ENCODE measurements around the gene AP3S1. TPM values are rescaled to one million over a fixed set of nuclear protein-coding genes. Genes with fewer than 3 reads are reported as not detected.

AP3S1 gene
- total RNA-seq, 2 experiments from 2014 or later, result 76.0 to 89.5 TPM

DNA sequence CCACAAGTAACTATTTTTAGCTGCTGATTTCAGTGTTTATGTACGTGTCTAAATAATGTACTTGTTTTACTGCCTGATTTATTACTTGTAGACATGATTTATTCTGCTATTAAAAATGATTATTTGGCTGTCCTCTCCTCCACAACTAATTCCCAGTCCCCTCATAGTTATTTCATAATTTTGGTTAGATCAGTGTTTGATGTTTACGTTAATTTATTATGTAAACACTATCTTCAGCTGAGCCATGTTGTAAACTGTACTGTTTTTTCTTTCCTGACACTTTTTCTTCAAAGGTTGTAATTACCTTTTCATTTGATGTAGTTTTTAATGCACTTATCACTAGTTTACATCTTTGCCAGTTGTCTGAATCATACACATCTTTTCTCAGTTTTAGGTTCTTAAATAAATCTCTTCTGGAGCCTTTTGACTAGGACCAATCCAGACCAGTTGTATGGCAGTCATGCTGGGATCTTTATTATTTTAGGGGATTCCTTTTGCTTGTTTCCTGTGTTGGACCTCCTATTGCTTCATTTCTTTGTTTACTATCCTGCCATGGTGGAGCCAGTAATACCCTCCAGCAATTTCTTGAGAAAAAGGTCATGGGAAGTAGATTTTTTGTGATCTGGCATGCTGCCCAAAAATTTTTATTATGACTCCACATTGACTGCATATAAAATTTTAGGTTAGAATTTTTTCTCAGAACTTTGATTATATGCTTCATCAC, 16.1 kb downstream of the AP3S1 start:
- Histone ChIP-seq H3K79me2 (ENCODE audit: insufficient read depth, low read depth, low read length) (peaks cover 33% of the 10 kb centered on the region; the same call in 1 of the 2 replicates), H4K20me1 (ENCODE audit: insufficient read depth, low read length) (no peaks in the 10 kb centered on the region), H3K9me3 (ENCODE audit: low read length) (peaks cover 9% of the 10 kb centered on the region; the same call in 1 of the 2 replicates), H3K4me1 (ENCODE audit: insufficient read depth, low read length, poor library complexity, severe bottlenecking) (no peaks in the 10 kb centered on the region), H2AFZ (ENCODE audit: low read length) (no peak overlapping the region), H3K36me3 (ENCODE audit: insufficient read depth, low read length) (peaks cover 8% of the 10 kb centered on the region), H3K4me3 (ENCODE audit: low read depth, low read length, poor library complexity, severe bottlenecking) (no peak overlapping the region), H3K4me2 (ENCODE audit: low read length) (no peak overlapping the region), H3K27ac (ENCODE audit: low read depth, low read length, poor library complexity, severe bottlenecking) (no peak overlapping the region), H3K9me2 (ENCODE audit: insufficient read depth, low read length) (no peaks in the 10 kb centered on the region)
- TF ChIP-seq, protein P1, sequence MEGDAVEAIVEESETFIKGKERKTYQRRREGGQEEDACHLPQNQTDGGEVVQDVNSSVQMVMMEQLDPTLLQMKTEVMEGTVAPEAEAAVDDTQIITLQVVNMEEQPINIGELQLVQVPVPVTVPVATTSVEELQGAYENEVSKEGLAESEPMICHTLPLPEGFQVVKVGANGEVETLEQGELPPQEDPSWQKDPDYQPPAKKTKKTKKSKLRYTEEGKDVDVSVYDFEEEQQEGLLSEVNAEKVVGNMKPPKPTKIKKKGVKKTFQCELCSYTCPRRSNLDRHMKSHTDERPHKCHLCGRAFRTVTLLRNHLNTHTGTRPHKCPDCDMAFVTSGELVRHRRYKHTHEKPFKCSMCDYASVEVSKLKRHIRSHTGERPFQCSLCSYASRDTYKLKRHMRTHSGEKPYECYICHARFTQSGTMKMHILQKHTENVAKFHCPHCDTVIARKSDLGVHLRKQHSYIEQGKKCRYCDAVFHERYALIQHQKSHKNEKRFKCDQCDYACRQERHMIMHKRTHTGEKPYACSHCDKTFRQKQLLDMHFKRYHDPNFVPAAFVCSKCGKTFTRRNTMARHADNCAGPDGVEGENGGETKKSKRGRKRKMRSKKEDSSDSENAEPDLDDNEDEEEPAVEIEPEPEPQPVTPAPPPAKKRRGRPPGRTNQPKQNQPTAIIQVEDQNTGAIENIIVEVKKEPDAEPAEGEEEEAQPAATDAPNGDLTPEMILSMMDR (conservative IDR thresholded peaks at IDR 0.05; ENCODE audit: low read length), result no peak
- no peak for TF ChIP-seq EZH2phosphoT487 (IDR thresholded peaks at IDR 0.05; ENCODE audit: borderline replicate concordance, low read depth, low read length)
- intact Hi-C loops (cut with micrococcal nuclease; ENCODE audit: unreplicated experiment), result no loop called here
- ChIA-PET CTCF (ENCODE audit: unreplicated experiment) (no interaction called here), POLR2A (interaction anchor here (0.8 to 1.5 kb wide), 2 partner anchors 9 to 15 kb away, joined by 3 read pairs; no protein-coding TSS in a partner anchor)
- no peak for DNase-seq (ENCODE audit: low spot score)
- BruUV-seq (replicated peaks), result no TSS peak

DNA sequence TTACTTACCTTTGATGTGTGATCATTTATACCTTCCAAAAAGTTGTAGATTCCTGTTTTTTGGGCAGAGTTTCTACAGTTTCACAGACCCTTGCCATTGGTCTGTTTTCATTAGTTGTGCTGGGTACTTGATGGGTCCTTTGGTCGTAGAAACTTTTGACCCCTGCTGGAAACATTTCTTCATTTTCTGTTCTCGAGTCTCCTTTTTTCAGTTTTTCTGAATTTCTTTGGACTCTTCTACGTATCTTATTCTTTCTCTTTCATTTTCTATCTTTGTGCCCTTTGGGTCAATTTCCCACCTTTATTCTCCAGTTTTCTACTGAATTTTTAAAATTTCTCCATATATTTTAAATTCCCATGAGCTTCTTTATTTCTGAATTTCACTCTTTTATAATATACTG, 16.7 kb downstream of the AP3S1 start:
- H3K4me3 ChIP-seq (ENCODE audit: low read depth, low read length, poor library complexity, severe bottlenecking), result no peak overlapping the region
- BruUV-seq (replicated peaks), result no TSS peak
- intact Hi-C loops (cut with micrococcal nuclease; ENCODE audit: unreplicated experiment), result no loop called here
- no peaks in the 10 kb centered on the region for H3K9me2 ChIP-seq (ENCODE audit: insufficient read depth, low read length)
- CTCF ChIA-PET (ENCODE audit: unreplicated experiment), result no interaction called here
- H3K4me2 ChIP-seq (ENCODE audit: low read length), result no peak overlapping the region
- no peaks in the 10 kb centered on the region for H4K20me1 ChIP-seq (ENCODE audit: insufficient read depth, low read length)
- H3K36me3 ChIP-seq (ENCODE audit: insufficient read depth, low read length), result peaks cover 8% of the 10 kb centered on the region
- no peaks in the 10 kb centered on the region for H3K4me1 ChIP-seq (ENCODE audit: insufficient read depth, low read length, poor library complexity, severe bottlenecking)
- DNase-seq (ENCODE audit: low spot score), result no peak
- POLR2A ChIA-PET, result interaction anchor here (0.7 to 1.5 kb wide), 2 partner anchors 15 to 28 kb away, joined by 3 read pairs; no protein-coding TSS in a partner anchor
- H3K79me2 ChIP-seq (ENCODE audit: insufficient read depth, low read depth, low read length), result peaks cover 32% of the 10 kb centered on the region; the same call in 1 of the 2 replicates
- no peak overlapping the region for H3K27ac ChIP-seq (ENCODE audit: low read depth, low read length, poor library complexity, severe bottlenecking)
- no peak overlapping the region for H2AFZ ChIP-seq (ENCODE audit: low read length)
- H3K9me3 ChIP-seq (ENCODE audit: low read length), result peaks cover 5% of the 10 kb centered on the region; the same call in 1 of the 2 replicates
- TF ChIP-seq EZH2phosphoT487 (IDR thresholded peaks at IDR 0.05; ENCODE audit: borderline replicate concordance, low read depth, low read length), result no peak
- TF ChIP-seq, protein P1 (conservative IDR thresholded peaks at IDR 0.05; ENCODE audit: low read length), result no peak

DNA sequence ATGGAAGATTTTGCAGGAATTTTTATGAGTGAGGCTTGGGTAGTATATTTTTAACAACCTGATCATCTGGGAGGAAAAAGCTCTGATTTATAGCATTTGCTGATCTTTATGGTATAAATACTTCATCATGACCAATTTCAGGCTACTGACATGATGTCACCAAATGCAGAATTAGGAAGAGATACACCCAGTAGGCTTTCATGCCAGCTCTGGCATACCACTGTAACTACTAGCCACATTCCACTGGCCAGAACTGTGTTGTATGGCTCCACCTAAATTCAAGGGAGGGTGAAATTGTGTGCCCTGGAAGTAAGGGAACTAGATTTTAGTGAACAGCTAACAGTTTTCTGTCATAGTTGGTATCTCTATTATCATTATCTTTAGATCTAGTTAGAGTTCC, 17.6 kb downstream of the AP3S1 start:
- Histone ChIP-seq H3K36me3 (ENCODE audit: insufficient read depth, low read length) (0 out of 2 replicates have a peak, but pooled peaks cover under 1% of the 10 kb centered on the region), H4K20me1 (ENCODE audit: insufficient read depth, low read length) (no peaks in the 10 kb centered on the region), H3K9me2 (ENCODE audit: insufficient read depth, low read length) (no peaks in the 10 kb centered on the region), H3K4me3 (ENCODE audit: low read depth, low read length, poor library complexity, severe bottlenecking) (no peak overlapping the region), H3K27ac (ENCODE audit: low read depth, low read length, poor library complexity, severe bottlenecking) (no peak overlapping the region), H2AFZ (ENCODE audit: low read length) (no peak overlapping the region), H3K4me1 (ENCODE audit: insufficient read depth, low read length, poor library complexity, severe bottlenecking) (no peaks in the 10 kb centered on the region), H3K79me2 (ENCODE audit: insufficient read depth, low read depth, low read length) (peaks cover 28% of the 10 kb centered on the region; the same call in 1 of the 2 replicates), H3K4me2 (ENCODE audit: low read length) (no peak overlapping the region), H3K9me3 (ENCODE audit: low read length) (0 out of 2 replicates have a peak, but pooled peaks cover 6% of the 10 kb centered on the region)
- no peak for TF ChIP-seq EZH2phosphoT487 (IDR thresholded peaks at IDR 0.05; ENCODE audit: borderline replicate concordance, low read depth, low read length)
- TF ChIP-seq, protein P1 (conservative IDR thresholded peaks at IDR 0.05; ENCODE audit: low read length), result no peak
- ChIA-PET POLR2A (interaction anchor here (0.8 kb wide), 1 partner anchor 11 kb away, joined by 4 read pairs; no protein-coding TSS in a partner anchor), CTCF (ENCODE audit: unreplicated experiment) (no interaction called here)
- no TSS peak for BruUV-seq (replicated peaks)
- intact Hi-C loops (cut with micrococcal nuclease; ENCODE audit: unreplicated experiment), result no loop called here
- DNase-seq (ENCODE audit: low spot score), result no peak

All from OCI-LY7 (cell line).